Suprapubic skin (tissue), 3 donors: ENCODE measurements around the gene SOCS4.

Experiments used
- CTCF ChIP-seq, 2 donors: fragments of 200-600 bp in 1 of 2; fragments of 450-650 bp in 1 of 2; sonication (generic) in 1 of 2; IDR thresholded peaks; one replicate each; pipeline ENCODE4 v1.5.1; 2016 to 2019; ENCODE audit warnings: antibody characterized with exemption in 2 of 2, mild to moderate bottlenecking in 1 of 2, moderate library complexity in 1 of 2
- POLR2A ChIP-seq, 2 donors: fragments of 450-650 bp; IDR thresholded peaks; one replicate each; pipeline ENCODE4 v1.6.1; 2017; ENCODE audit warnings: antibody characterized with exemption in 2 of 2, mild to moderate bottlenecking in 2 of 2, moderate library complexity in 2 of 2

DNA sequence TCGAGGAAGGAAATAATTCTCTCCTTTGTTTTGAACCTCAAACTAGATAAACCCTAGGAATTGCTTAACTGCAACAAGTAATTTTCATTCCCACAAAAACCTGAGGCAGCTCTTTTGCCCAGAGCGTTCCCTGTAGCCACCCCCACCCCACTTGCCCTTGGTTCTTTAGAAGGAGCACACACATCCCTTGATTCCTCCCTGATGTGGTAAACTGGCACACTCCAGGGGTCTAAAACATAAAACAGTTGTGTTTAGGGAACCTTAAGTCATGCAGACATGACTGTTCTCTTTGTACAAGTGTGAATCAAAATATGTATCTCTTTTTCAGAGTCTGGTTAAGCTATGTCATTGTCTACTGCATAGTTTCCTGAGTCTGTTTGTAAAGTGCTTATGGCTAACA lies 38.4 kb downstream of the SOCS4 start:
- TF ChIP-seq CTCF (IDR thresholded peaks at IDR 0.05) (no peak), POLR2A (IDR thresholded peaks at IDR 0.05) (no peak)
